Measurements from ENCODE around the gene SCYGR6.
A peak's percentile ranks its signal among the peaks of the same experiment; 100 is the strongest.

Gene SCYGR6

GRCh38 chr2:227720680-227721079 is 3.9 kb downstream of the SCYGR6 start:
- no peaks in the 10 kb centered on the region for H3K27me3 ChIP-seq (ENCODE audit: insufficient read depth, poor library complexity, severe bottlenecking)
- DNase-seq (ENCODE audit: low spot score) (no peak), ATAC-seq (ENCODE audit: low read depth) (no peak)
- H3K4me1 ChIP-seq (ENCODE audit: insufficient read depth, poor library complexity, severe bottlenecking) = no peaks in the 10 kb centered on the region
- H3K4me3 ChIP-seq (ENCODE audit: severe bottlenecking) = no peak overlapping the region
- no peaks in the 10 kb centered on the region for H3K36me3 ChIP-seq (ENCODE audit: low read depth)
- H3K9me3 ChIP-seq (ENCODE audit: severe bottlenecking) = no peaks in the 10 kb centered on the region
- no peak for TF ChIP-seq CTCF (IDR thresholded peaks at IDR 0.05; ENCODE audit: poor library complexity, severe bottlenecking)
- no peak overlapping the region for H3K27ac ChIP-seq (ENCODE audit: poor library complexity, severe bottlenecking)

- Histone ChIP-seq H3K4me3 (ENCODE audit: severe bottlenecking) (no peak overlapping the region), H3K27ac (ENCODE audit: poor library complexity, severe bottlenecking) (no peak overlapping the region), H3K36me3 (ENCODE audit: low read depth) (no peaks in the 10 kb centered on the region), H3K27me3 (ENCODE audit: insufficient read depth, poor library complexity, severe bottlenecking) (no peaks in the 10 kb centered on the region), H3K9me3 (ENCODE audit: severe bottlenecking) (no peaks in the 10 kb centered on the region), H3K4me1 (ENCODE audit: insufficient read depth, poor library complexity, severe bottlenecking) (no peaks in the 10 kb centered on the region)
- DNase-seq (ENCODE audit: low spot score) (no peak), ATAC-seq (ENCODE audit: low read depth) (no peak)
- no peak for TF ChIP-seq CTCF (IDR thresholded peaks at IDR 0.05; ENCODE audit: poor library complexity, severe bottlenecking)
Measured at GRCh38 chr2:227719641-227720040, 4.9 kb downstream of the SCYGR6 start.

- no peaks in the 10 kb centered on the region for H3K4me1 ChIP-seq (ENCODE audit: insufficient read depth, poor library complexity, severe bottlenecking)
- DNase-seq (ENCODE audit: low spot score) (no peak), ATAC-seq (ENCODE audit: low read depth) (peak; percentile 92)
- H3K9me3 ChIP-seq (ENCODE audit: severe bottlenecking) = no peaks in the 10 kb centered on the region
- H3K27ac ChIP-seq (ENCODE audit: poor library complexity, severe bottlenecking) = no peak within 1 kb of the TSS
- H3K4me3 ChIP-seq (ENCODE audit: severe bottlenecking) = peak within 1 kb of the TSS; percentile 12
- TF ChIP-seq CTCF (IDR thresholded peaks at IDR 0.05; ENCODE audit: poor library complexity, severe bottlenecking) = no peak
- H3K36me3 ChIP-seq (ENCODE audit: low read depth) = no peaks in the 10 kb centered on the region
- H3K27me3 ChIP-seq (ENCODE audit: insufficient read depth, poor library complexity, severe bottlenecking) = no peaks in the 10 kb centered on the region
Measured at GRCh38 chr2:227717687-227718567, 6.6 kb downstream of the SCYGR6 start, which contains the start of gene SLC19A3. Gene SLC19A3, minus strand, starts transcription at chr2:227718028. Its CDS starts 15,710 bp downstream, at chr2:227702318.

DNA sequence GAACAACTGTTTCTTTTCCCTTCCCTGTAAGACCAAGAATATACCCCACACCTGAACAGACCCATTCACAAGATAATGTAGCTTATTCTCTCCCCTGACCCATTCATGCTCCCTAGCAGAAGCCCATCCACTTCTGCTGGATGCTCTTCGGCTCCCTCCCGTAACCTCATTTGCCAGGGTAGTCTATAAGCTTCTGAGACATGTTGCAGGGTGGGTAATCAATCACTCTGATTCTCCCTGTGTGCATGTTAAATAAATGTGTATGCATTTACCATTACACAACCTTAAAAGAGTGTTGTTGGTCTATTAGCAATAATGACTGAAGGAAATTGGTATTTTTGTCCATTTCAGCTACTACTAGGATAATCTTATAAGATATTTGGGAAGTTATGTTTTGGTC is 8.1 kb downstream of the SCYGR6 start:
- H3K27me3 ChIP-seq (ENCODE audit: insufficient read depth, poor library complexity, severe bottlenecking) = no peaks in the 10 kb centered on the region
- no peaks in the 10 kb centered on the region for H3K9me3 ChIP-seq (ENCODE audit: severe bottlenecking)
- DNase-seq (ENCODE audit: low spot score) = no peak
- H3K27ac ChIP-seq (ENCODE audit: poor library complexity, severe bottlenecking) = no peak overlapping the region
- TF ChIP-seq CTCF (IDR thresholded peaks at IDR 0.05; ENCODE audit: poor library complexity, severe bottlenecking) = no peak
- H3K4me3 ChIP-seq (ENCODE audit: severe bottlenecking) = no peak overlapping the region
- no peaks in the 10 kb centered on the region for H3K36me3 ChIP-seq (ENCODE audit: low read depth)
- no peaks in the 10 kb centered on the region for H3K4me1 ChIP-seq (ENCODE audit: insufficient read depth, poor library complexity, severe bottlenecking)
- ATAC-seq (ENCODE audit: low read depth) = no peak

- Histone ChIP-seq H3K27ac (ENCODE audit: poor library complexity, severe bottlenecking) (no peak overlapping the region), H3K9me3 (ENCODE audit: severe bottlenecking) (no peaks in the 10 kb centered on the region), H3K27me3 (ENCODE audit: insufficient read depth, poor library complexity, severe bottlenecking) (no peaks in the 10 kb centered on the region), H3K36me3 (ENCODE audit: low read depth) (no peaks in the 10 kb centered on the region), H3K4me3 (ENCODE audit: severe bottlenecking) (no peak overlapping the region), H3K4me1 (ENCODE audit: insufficient read depth, poor library complexity, severe bottlenecking) (no peaks in the 10 kb centered on the region)
- DNase-seq (ENCODE audit: low spot score) (no peak), ATAC-seq (ENCODE audit: low read depth) (no peak)
- no peak for TF ChIP-seq CTCF (IDR thresholded peaks at IDR 0.05; ENCODE audit: poor library complexity, severe bottlenecking)
Measured at GRCh38 chr2:227713291-227713690, 11.3 kb downstream of the SCYGR6 start.
